Measurements from ENCODE around the gene GATA5. TPM values are rescaled to one million over a fixed set of nuclear protein-coding genes. Genes with fewer than 3 reads are reported as not detected.
A peak's percentile ranks its signal among the peaks of the same experiment; 100 is the strongest.

GATA5 gene
- polyA plus RNA-seq, 1 of the 3 experiments (the other 2 are of a cell fraction): not detected

DNA sequence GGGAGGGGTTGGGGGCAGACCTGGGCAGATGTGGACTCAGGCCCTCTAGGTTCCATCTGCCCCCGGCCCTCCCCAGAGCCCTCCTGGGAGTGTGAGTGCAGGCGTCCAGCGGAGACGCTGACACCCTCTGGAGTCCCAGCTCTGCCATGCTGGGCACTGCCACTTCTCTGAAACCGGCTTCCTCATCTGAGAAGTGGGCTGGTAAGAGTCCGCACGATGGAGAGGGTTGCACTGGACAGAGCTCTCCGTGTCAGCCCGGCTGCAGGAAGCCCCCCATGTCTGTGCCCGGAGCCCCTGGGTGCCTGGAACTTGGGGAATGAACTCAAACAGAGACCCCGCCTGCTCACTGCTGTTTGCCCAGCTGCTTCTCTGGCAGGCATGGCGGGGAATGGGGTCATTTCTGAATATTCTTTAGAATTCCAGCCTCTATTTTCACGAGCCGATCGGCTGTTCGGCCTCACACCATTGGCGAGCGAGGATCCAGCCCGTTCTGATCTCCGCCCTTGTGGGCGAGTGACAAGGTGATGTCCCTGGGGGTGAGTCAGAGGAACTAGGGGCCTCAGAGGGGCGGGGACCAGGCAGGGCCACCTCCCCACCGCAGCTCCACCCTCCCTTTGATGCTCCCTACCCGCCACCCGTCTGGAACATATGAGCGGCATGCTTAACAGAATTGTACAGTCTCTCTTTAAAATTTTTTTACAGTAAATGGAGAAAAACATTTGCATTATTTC lies 47.8 kb upstream of the GATA5 start:
- TF ChIP-seq CHD2 (IDR thresholded peaks at IDR 0.05; ENCODE audit: low read length, partially characterized antibody) (no peak), NFIC (IDR thresholded peaks at IDR 0.05; ENCODE audit: borderline replicate concordance) (no peak), SIN3A (IDR thresholded peaks at IDR 0.05; ENCODE audit: borderline replicate concordance, low read depth, low read length) (no peak), EP300 (IDR thresholded peaks at IDR 0.05; ENCODE audit: borderline replicate concordance in 1 of 2, low read depth in 1 of 2, low read length in 1 of 2) (no peak), RAD21 (IDR thresholded peaks at IDR 0.05; ENCODE audit: low read length) (no peak), YY1 (IDR thresholded peaks at IDR 0.05; ENCODE audit: low read depth) (no peak), RXRA (IDR thresholded peaks at IDR 0.05; ENCODE audit: borderline replicate concordance, low read depth) (no peak), EZH2phosphoT487 (IDR thresholded peaks at IDR 0.05; ENCODE audit: borderline replicate concordance, low read depth) (no peak), FOXJ3 (CRISPR knock-in tag; IDR thresholded peaks at IDR 0.05) (no peak), MEF2A (IDR thresholded peaks at IDR 0.05; ENCODE audit: borderline replicate concordance, low read depth) (no peak), FOXM1 (IDR thresholded peaks at IDR 0.05; ENCODE audit: low read depth) (no peak)
- TF ChIP-seq, protein P1, sequence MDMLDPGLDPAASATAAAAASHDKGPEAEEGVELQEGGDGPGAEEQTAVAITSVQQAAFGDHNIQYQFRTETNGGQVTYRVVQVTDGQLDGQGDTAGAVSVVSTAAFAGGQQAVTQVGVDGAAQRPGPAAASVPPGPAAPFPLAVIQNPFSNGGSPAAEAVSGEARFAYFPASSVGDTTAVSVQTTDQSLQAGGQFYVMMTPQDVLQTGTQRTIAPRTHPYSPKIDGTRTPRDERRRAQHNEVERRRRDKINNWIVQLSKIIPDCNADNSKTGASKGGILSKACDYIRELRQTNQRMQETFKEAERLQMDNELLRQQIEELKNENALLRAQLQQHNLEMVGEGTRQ (IDR thresholded peaks at IDR 0.05; ENCODE audit: borderline replicate concordance, low read depth, low read length): no peak
- TF ChIP-seq, protein P2, sequence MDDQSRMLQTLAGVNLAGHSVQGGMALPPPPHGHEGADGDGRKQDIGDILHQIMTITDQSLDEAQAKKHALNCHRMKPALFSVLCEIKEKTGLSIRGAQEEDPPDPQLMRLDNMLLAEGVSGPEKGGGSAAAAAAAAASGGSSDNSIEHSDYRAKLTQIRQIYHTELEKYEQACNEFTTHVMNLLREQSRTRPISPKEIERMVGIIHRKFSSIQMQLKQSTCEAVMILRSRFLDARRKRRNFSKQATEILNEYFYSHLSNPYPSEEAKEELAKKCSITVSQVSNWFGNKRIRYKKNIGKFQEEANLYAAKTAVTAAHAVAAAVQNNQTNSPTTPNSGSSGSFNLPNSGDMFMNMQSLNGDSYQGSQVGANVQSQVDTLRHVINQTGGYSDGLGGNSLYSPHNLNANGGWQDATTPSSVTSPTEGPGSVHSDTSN (IDR thresholded peaks at IDR 0.05): no peak
- TF ChIP-seq, protein P3, sequence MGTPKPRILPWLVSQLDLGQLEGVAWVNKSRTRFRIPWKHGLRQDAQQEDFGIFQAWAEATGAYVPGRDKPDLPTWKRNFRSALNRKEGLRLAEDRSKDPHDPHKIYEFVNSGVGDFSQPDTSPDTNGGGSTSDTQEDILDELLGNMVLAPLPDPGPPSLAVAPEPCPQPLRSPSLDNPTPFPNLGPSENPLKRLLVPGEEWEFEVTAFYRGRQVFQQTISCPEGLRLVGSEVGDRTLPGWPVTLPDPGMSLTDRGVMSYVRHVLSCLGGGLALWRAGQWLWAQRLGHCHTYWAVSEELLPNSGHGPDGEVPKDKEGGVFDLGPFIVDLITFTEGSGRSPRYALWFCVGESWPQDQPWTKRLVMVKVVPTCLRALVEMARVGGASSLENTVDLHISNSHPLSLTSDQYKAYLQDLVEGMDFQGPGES (IDR thresholded peaks at IDR 0.05; ENCODE audit: low read depth, low read length): no peak
- TF ChIP-seq, protein P4, sequence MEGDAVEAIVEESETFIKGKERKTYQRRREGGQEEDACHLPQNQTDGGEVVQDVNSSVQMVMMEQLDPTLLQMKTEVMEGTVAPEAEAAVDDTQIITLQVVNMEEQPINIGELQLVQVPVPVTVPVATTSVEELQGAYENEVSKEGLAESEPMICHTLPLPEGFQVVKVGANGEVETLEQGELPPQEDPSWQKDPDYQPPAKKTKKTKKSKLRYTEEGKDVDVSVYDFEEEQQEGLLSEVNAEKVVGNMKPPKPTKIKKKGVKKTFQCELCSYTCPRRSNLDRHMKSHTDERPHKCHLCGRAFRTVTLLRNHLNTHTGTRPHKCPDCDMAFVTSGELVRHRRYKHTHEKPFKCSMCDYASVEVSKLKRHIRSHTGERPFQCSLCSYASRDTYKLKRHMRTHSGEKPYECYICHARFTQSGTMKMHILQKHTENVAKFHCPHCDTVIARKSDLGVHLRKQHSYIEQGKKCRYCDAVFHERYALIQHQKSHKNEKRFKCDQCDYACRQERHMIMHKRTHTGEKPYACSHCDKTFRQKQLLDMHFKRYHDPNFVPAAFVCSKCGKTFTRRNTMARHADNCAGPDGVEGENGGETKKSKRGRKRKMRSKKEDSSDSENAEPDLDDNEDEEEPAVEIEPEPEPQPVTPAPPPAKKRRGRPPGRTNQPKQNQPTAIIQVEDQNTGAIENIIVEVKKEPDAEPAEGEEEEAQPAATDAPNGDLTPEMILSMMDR (IDR thresholded peaks at IDR 0.05): no peak
- TF ChIP-seq, protein P5, sequence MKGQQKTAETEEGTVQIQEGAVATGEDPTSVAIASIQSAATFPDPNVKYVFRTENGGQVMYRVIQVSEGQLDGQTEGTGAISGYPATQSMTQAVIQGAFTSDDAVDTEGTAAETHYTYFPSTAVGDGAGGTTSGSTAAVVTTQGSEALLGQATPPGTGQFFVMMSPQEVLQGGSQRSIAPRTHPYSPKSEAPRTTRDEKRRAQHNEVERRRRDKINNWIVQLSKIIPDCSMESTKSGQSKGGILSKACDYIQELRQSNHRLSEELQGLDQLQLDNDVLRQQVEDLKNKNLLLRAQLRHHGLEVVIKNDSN (IDR thresholded peaks at IDR 0.05; ENCODE audit: borderline replicate concordance, low read depth): no peak
- no peaks in the 10 kb centered on the region for H3K9me3 ChIP-seq
- H2AFZ ChIP-seq (ENCODE audit: low read depth): no peak overlapping the region
- no peak overlapping the region for H3K27ac ChIP-seq (ENCODE audit: low read depth in 2 of 2, low read length in 1 of 2)
- H3K79me2 ChIP-seq (ENCODE audit: insufficient read depth): no peaks in the 10 kb centered on the region
- no peaks in the 10 kb centered on the region for H4K20me1 ChIP-seq (ENCODE audit: insufficient read depth)
- H3F3A ChIP-seq (replicated peaks; ENCODE audit: insufficient read depth): no peaks in the 10 kb centered on the region
- H3K4me1 ChIP-seq (ENCODE audit: control insufficient read depth in 1 of 2, insufficient read depth in 2 of 2, low read depth in 1 of 2, low read length in 1 of 2): peaks cover 0 to 8% of the 10 kb centered on the region in 2 experiments; a peak in 1 of 4 replicates
- CTCF ChIA-PET: interaction anchor here (1.2 to 2.1 kb wide), 2 partner anchors 15 to 23 kb away, joined by 4 to 6 read pairs; no protein-coding TSS in a partner anchor
- no peaks in the 10 kb centered on the region for H3K27me3 ChIP-seq (ENCODE audit: insufficient read depth)
- POLR2A ChIA-PET: no interaction called here
- H3K36me3 ChIP-seq (replicated peaks in 1 of 2; ENCODE audit: control insufficient read depth in 1 of 2, insufficient read depth in 2 of 2, low read length in 1 of 2): no peaks in the 10 kb centered on the region
- 73% methylated on average over 20 of the region's 26 CpGs for WGBS (ENCODE audit: low lambda C conversion rate)
- no peak overlapping the region for H3K4me2 ChIP-seq
- H3K9me2 ChIP-seq: no peaks in the 10 kb centered on the region
- H3K4me3 ChIP-seq (ENCODE audit: low read depth in 2 of 2, low read length in 1 of 2): no peak overlapping the region
- H3K9ac ChIP-seq: no peak overlapping the region
- DNase-seq: peak; percentile 60
